ENCODE data around the gene HDAC8. TPM values are rescaled to one million over a fixed set of nuclear protein-coding genes. Genes with fewer than 3 reads are reported as not detected.

HDAC8 gene
- total and polyA plus RNA-seq, 8 donors: 28.7 to 49.5 (median 39.6) TPM

DNA sequence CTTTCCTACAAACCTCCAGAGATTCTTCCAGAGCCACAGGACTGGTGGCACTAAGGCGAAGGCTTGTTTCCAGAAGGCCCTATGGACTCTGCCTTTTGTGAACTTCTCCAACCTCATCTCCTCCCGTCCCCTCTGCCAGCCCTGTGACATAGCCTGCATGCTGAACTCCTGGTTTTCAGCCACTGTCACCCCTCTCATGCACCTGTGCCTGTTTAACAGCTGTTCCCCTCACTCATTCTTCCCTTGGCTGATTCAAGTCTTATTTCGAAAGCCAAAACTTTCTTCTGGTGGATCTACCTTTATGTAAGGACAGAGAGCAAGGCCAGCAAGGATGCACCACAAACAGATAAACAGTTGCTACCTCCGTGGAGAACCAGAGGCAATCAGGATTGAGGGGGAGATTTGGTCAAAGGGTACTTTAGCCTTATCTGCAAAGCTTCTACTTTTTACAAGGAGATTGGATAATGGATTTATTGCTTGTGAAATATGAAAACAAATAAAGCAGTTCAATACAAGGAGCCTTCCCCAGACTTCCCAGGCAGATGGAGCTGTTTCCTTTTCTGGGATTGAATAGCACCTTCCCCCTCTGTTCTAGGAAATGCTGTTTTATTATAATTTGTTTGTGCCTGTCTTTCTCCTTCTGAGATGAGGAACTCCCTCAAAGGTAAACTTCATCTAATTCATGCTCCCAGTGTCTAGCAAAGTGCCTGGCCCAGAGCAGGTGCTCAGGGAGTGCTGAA is 272.6 kb downstream of the HDAC8 start:
- H3K27me3 ChIP-seq: peaks cover 25 to 55% of the 10 kb centered on the region in 2 donors
- no peaks in the 10 kb centered on the region for H3K9me3 ChIP-seq
- H3K36me3 ChIP-seq: no peaks in the 10 kb centered on the region
- H3K4me1 ChIP-seq: peaks cover 2 to 4% of the 10 kb centered on the region in 2 donors
- H3K27ac ChIP-seq: no peak overlapping the region
- ATAC-seq (no peak), DNase-seq (no peak)
- TF ChIP-seq, protein P1, sequence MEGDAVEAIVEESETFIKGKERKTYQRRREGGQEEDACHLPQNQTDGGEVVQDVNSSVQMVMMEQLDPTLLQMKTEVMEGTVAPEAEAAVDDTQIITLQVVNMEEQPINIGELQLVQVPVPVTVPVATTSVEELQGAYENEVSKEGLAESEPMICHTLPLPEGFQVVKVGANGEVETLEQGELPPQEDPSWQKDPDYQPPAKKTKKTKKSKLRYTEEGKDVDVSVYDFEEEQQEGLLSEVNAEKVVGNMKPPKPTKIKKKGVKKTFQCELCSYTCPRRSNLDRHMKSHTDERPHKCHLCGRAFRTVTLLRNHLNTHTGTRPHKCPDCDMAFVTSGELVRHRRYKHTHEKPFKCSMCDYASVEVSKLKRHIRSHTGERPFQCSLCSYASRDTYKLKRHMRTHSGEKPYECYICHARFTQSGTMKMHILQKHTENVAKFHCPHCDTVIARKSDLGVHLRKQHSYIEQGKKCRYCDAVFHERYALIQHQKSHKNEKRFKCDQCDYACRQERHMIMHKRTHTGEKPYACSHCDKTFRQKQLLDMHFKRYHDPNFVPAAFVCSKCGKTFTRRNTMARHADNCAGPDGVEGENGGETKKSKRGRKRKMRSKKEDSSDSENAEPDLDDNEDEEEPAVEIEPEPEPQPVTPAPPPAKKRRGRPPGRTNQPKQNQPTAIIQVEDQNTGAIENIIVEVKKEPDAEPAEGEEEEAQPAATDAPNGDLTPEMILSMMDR (IDR thresholded peaks at IDR 0.05): no peak
- intact Hi-C loops (cut with DNase I): no loop called here
- no peak overlapping the region for H3K4me3 ChIP-seq

DNA sequence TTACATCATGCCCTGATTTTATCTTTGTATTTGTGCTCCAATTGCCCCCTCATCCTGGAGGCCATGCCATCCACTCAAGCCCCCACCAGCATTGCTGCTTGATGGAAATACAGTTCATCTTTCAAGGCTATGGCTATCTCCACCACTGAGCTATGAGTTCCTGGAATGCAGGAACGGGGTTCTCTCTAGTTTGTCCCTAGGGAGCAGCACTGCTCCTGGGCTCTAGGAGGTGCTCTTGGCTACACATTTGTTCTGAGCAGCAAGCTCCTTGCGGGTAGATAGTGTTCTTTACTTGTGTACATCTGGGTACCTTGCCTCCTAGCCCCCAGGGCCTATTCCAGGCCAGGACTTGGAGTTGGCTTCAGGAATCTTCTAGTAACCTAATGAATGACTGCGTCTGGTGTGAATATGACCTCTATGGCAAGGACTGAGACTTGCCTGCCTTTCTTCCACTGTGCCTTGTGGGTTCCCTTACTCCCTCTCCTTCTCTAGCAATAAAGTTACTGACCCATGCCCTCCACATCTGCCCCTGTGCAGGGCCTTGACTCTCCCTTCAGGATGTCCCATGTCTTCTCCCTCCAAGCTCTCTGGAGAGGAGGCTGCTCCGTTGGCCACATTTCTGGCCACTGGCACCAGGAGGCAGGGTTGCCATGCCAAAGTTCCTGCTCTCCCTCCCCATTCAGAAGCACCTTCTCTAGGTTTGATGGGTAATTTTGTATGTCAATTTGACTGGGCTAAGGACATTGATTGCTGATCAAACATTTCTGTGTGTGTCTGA is 274.5 kb downstream of the HDAC8 start:
- H3K36me3 ChIP-seq: no peaks in the 10 kb centered on the region
- peaks cover 6 to 36% of the 10 kb centered on the region in 2 donors for H3K27me3 ChIP-seq
- intact Hi-C loops (cut with DNase I): no loop called here
- peak; percentile 76 for ATAC-seq
- H3K27ac ChIP-seq: no peak overlapping the region
- H3K4me1 ChIP-seq: no peaks in the 10 kb centered on the region
- DNase-seq: no peak
- TF ChIP-seq, protein P1 (IDR thresholded peaks at IDR 0.05): no peak
- H3K4me3 ChIP-seq: no peak overlapping the region
- no peaks in the 10 kb centered on the region for H3K9me3 ChIP-seq

DNA sequence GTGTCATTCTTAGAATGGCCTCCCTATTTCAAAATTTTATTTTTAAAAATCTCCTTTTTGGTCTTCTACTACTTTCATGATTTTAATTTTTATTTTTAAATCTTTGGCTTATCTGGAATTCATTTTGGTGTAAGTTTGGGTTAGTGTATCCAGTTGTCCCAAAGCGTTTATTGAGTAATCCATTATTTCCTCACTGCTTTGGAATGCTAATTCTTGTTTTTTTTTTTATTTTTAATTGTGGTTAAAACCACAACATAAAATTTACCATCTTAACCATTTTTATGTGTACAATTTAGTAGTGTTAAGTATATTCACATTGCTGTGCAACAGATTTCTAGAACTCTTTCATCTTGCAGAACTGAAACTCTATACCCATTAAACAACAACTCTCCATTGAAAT is 275.7 kb downstream of the HDAC8 start:
- Histone ChIP-seq H3K9me3 (no peaks in the 10 kb centered on the region), H3K4me1 (no peaks in the 10 kb centered on the region), H3K36me3 (no peaks in the 10 kb centered on the region), H3K27me3 (peaks cover 0 to 29% of the 10 kb centered on the region in 2 donors), H3K4me3 (no peak overlapping the region), H3K27ac (no peak overlapping the region)
- TF ChIP-seq, protein P1 (IDR thresholded peaks at IDR 0.05): no peak
- intact Hi-C loops (cut with DNase I): no loop called here
- DNase-seq (no peak), ATAC-seq (no peak)

DNA sequence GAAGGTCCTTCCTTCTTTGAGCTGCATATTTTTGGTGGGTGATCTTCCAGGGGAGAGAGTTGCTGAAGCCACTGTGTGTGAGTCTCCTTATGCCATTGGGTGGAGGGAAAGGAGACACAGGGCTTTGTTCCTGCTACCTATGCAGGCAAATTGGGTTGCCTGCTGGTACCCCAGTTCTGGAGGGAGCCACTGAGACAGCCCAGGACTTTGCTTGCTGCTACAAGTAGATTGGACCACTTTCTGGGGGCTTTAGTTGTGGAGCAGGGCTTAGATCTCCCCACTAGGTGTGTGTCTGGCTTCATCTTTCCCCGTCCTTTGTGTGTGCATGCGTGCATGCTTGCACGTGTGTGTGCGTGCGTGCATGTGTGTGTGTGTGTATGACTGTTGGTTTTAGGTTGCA is 276.9 kb downstream of the HDAC8 start:
- H3K27me3 ChIP-seq: peaks cover 0 to 22% of the 10 kb centered on the region in 2 donors
- H3K36me3 ChIP-seq: no peaks in the 10 kb centered on the region
- ATAC-seq: no peak
- no peak overlapping the region for H3K4me3 ChIP-seq
- H3K9me3 ChIP-seq: no peaks in the 10 kb centered on the region
- no peaks in the 10 kb centered on the region for H3K4me1 ChIP-seq
- intact Hi-C loops (cut with DNase I): no loop called here
- no peak for DNase-seq
- TF ChIP-seq, protein P1 (IDR thresholded peaks at IDR 0.05): no peak
- H3K27ac ChIP-seq: no peak overlapping the region

DNA sequence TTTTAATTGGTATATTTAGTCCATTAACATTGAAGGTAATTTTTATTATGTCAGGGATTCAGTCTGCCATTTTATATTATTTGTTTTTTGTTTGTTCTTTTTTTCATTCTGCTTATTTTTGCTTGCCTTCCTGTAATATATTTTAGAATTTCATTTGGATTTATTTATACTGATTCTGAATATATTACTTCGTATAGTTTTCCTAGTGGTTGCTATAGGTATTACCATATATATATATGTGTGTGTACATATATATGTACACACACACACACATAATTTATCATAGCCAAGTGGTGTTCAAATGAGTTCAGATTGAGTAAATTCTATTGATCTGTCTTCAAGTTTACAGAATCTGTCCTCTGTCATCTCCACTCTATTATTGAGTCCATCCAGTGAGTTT is 278.1 kb downstream of the HDAC8 start:
- no peak overlapping the region for H3K27ac ChIP-seq
- H3K9me3 ChIP-seq: no peaks in the 10 kb centered on the region
- DNase-seq: no peak
- intact Hi-C loops (cut with DNase I): no loop called here
- TF ChIP-seq, protein P1 (IDR thresholded peaks at IDR 0.05): no peak
- ATAC-seq: no peak
- peaks cover 0 to 10% of the 10 kb centered on the region in 2 donors for H3K27me3 ChIP-seq
- no peaks in the 10 kb centered on the region for H3K36me3 ChIP-seq
- no peaks in the 10 kb centered on the region for H3K4me1 ChIP-seq
- H3K4me3 ChIP-seq: no peak overlapping the region

All from left lung (tissue), 10 donors.